OCI-LY7 (cell line): ENCODE measurements around the gene F2R.

Experiments used
- EZH2phosphoT487 ChIP-seq: fragments of 200-600 bp; sonication (generic); IDR thresholded peaks from 2 replicates; pipeline ENCODE4 v1.6.1; 2018; ENCODE audit warnings: low read depth, borderline replicate concordance, mild to moderate bottlenecking, mixed run types, antibody characterized with exemption, low read length, moderate library complexity, mixed read lengths
- TF ChIP-seq, protein P1 (sequence below): fragments of 200-600 bp; sonication (generic); conservative IDR thresholded peaks from 2 replicates; pipeline ENCODE4 v1.5.1; 2014; ENCODE audit warnings: mild to moderate bottlenecking, antibody characterized with exemption, low read length, moderate library complexity, mixed read lengths

DNA sequence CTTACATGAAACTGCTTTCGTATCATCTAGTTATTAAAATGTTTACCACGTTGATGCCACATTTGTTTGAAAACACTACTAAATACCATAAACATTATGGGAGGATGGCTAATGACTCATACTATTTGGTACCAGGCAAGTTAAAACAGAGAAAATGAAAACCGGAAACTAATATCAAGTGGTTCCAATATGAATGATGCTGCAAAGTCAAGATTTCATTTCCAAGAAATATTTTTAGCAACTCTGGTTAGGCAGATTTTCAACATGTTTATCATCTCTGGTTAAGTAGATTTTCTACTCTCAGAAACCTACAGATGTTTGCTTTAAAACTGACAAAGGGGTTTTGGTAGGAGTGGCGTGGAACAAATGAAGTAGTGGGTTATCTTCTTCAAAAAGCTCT lies 4.9 kb upstream of the F2R start:
- TF ChIP-seq, protein P1, sequence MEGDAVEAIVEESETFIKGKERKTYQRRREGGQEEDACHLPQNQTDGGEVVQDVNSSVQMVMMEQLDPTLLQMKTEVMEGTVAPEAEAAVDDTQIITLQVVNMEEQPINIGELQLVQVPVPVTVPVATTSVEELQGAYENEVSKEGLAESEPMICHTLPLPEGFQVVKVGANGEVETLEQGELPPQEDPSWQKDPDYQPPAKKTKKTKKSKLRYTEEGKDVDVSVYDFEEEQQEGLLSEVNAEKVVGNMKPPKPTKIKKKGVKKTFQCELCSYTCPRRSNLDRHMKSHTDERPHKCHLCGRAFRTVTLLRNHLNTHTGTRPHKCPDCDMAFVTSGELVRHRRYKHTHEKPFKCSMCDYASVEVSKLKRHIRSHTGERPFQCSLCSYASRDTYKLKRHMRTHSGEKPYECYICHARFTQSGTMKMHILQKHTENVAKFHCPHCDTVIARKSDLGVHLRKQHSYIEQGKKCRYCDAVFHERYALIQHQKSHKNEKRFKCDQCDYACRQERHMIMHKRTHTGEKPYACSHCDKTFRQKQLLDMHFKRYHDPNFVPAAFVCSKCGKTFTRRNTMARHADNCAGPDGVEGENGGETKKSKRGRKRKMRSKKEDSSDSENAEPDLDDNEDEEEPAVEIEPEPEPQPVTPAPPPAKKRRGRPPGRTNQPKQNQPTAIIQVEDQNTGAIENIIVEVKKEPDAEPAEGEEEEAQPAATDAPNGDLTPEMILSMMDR, result no peak
- TF ChIP-seq EZH2phosphoT487, result no peak
